Measurements from ENCODE around the gene PUSL1. TPM values are rescaled to one million over a fixed set of nuclear protein-coding genes. Genes with fewer than 3 reads are reported as not detected.

Gene PUSL1
- total RNA-seq, 1 donor from 2014 or later, result 21.5 TPM

GRCh38 chr1:1322952-1323351, 14.6 kb downstream of the PUSL1 start:
- TF ChIP-seq CTCF (IDR thresholded peaks at IDR 0.05), result no peak
- H3K4me3 Mint-ChIP-seq (ENCODE audit: unreplicated experiment), result peak overlapping the region; percentile 80
- peaks cover 30% of the 10 kb centered on the region for H3K4me1 Mint-ChIP-seq (ENCODE audit: unreplicated experiment)
- H3K27ac Mint-ChIP-seq (ENCODE audit: unreplicated experiment), result no peak overlapping the region
- H3K36me3 Mint-ChIP-seq (ENCODE audit: unreplicated experiment), result peaks cover 4% of the 10 kb centered on the region
- H3K27me3 Mint-ChIP-seq (ENCODE audit: unreplicated experiment), result no peaks in the 10 kb centered on the region
- H3K9me3 Mint-ChIP-seq (ENCODE audit: unreplicated experiment), result no peaks in the 10 kb centered on the region
- no peak for DNase-seq (ENCODE audit: extremely low spot score, unreplicated experiment)

GRCh38 chr1:1324084-1324523, 15.7 kb downstream of the PUSL1 start:
- no peaks in the 10 kb centered on the region for H3K27me3 Mint-ChIP-seq (ENCODE audit: unreplicated experiment)
- no peak for DNase-seq (ENCODE audit: extremely low spot score, unreplicated experiment)
- peaks cover 4% of the 10 kb centered on the region for H3K36me3 Mint-ChIP-seq (ENCODE audit: unreplicated experiment)
- TF ChIP-seq CTCF (IDR thresholded peaks at IDR 0.05), result no peak
- peak overlapping the region; percentile 85 for H3K4me3 Mint-ChIP-seq (ENCODE audit: unreplicated experiment)
- peaks cover 23% of the 10 kb centered on the region for H3K4me1 Mint-ChIP-seq (ENCODE audit: unreplicated experiment)
- no peaks in the 10 kb centered on the region for H3K9me3 Mint-ChIP-seq (ENCODE audit: unreplicated experiment)
- H3K27ac Mint-ChIP-seq (ENCODE audit: unreplicated experiment), result peak overlapping the region; percentile 77

GRCh38 chr1:1324524-1325287, 16.3 kb downstream of the PUSL1 start, which contains the start of the genes CPTP and INTS11:
CPTP (plus strand) TSS chr1:1324802; CDS start chr1:1326911, 2,109 bp downstream.
INTS11 (minus strand) TSS chr1:1324660; CDS start chr1:1324608, 52 bp downstream.
- no peak for TF ChIP-seq CTCF (IDR thresholded peaks at IDR 0.05)
- peak; percentile 99 for DNase-seq (ENCODE audit: extremely low spot score, unreplicated experiment)
- Mint-ChIP-seq H3K4me3 (ENCODE audit: unreplicated experiment) (peak within 1 kb of the TSS; percentile 85), H3K36me3 (ENCODE audit: unreplicated experiment) (peaks cover 4% of the 10 kb centered on the region), H3K9me3 (ENCODE audit: unreplicated experiment) (no peaks in the 10 kb centered on the region), H3K27ac (ENCODE audit: unreplicated experiment) (peak within 1 kb of the TSS; percentile 77), H3K4me1 (ENCODE audit: unreplicated experiment) (peaks cover 23% of the 10 kb centered on the region), H3K27me3 (ENCODE audit: unreplicated experiment) (no peaks in the 10 kb centered on the region)

- Mint-ChIP-seq H3K4me1 (ENCODE audit: unreplicated experiment) (peaks cover 28% of the 10 kb centered on the region), H3K9me3 (ENCODE audit: unreplicated experiment) (no peaks in the 10 kb centered on the region), H3K27ac (ENCODE audit: unreplicated experiment) (no peak overlapping the region), H3K36me3 (ENCODE audit: unreplicated experiment) (no peaks in the 10 kb centered on the region), H3K4me3 (ENCODE audit: unreplicated experiment) (peak overlapping the region; percentile 68), H3K27me3 (ENCODE audit: unreplicated experiment) (no peaks in the 10 kb centered on the region)
- no peak for DNase-seq (ENCODE audit: extremely low spot score, unreplicated experiment)
- no peak for TF ChIP-seq CTCF (IDR thresholded peaks at IDR 0.05)
These were observed 17.1 kb downstream of the PUSL1 start for GRCh38 chr1:1325288-1326074.
